DND-41 (cell line): ENCODE measurements around the gene ANXA2.

Source experiments
- ATAC-seq: fragments of 200-7000 bp; cut with Tn5 transposase; 3 replicates; pipeline ENCODE4 v1.9.1; 2021; ENCODE audit warnings: low read depth; ENCODE audit not compliant: insufficient read depth
- DNase-seq: peaks from one replicate; pipeline ENCODE4 v3.0.0-alpha.2; 2020
- H2AFZ ChIP-seq: 2 replicates; pipeline ENCODE4 v1.6.0; 2012; ENCODE audit warnings: low read depth, low read length
- H3K27ac ChIP-seq: 2 replicates; pipeline ENCODE4 v1.5.1; 2012; ENCODE audit warnings: low read length, inconsistent platforms
- H3K27me3 ChIP-seq: fragments of 200-600 bp; sonication (generic); 2 replicates; pipeline ENCODE4 v1.6.0; 2012; ENCODE audit warnings: low read length, mild to moderate bottlenecking, inconsistent platforms; ENCODE audit not compliant: insufficient read depth, poor library complexity
- H3K36me3 ChIP-seq: 2 replicates; pipeline ENCODE4 v1.5.1; 2012; ENCODE audit warnings: low read length, inconsistent platforms; ENCODE audit not compliant: insufficient read depth
- H3K4me1 ChIP-seq: 2 replicates; pipeline ENCODE4 v1.5.1; 2012; ENCODE audit warnings: mild to moderate bottlenecking, low read length; ENCODE audit not compliant: insufficient read depth
- H3K4me2 ChIP-seq: 2 replicates; pipeline ENCODE4 v1.6.0; 2012; ENCODE audit warnings: mild to moderate bottlenecking, moderate library complexity, low read length, inconsistent platforms; ENCODE audit not compliant: insufficient read depth
- H3K4me3 ChIP-seq, 2 experiments: fragments of 200-600 bp in 1 of 2; shearing (Covaris generic) in 1 of 2; 2 replicates each; pipeline ENCODE4 v1.5.1; 2012 to 2016; ENCODE audit warnings: inconsistent platforms in 2 of 2, low read length in 2 of 2, mild to moderate bottlenecking in 2 of 2, low read depth in 1 of 2, moderate library complexity in 1 of 2
- H3K79me2 ChIP-seq: 2 replicates; pipeline ENCODE4 v1.6.0; 2012; ENCODE audit warnings: low read length, inconsistent platforms; ENCODE audit not compliant: insufficient read depth
- H3K9ac ChIP-seq: 2 replicates; pipeline ENCODE4 v1.6.0; 2012; ENCODE audit warnings: low read depth, mild to moderate bottlenecking, inconsistent platforms, low read length, moderate library complexity
- H3K9me3 ChIP-seq: 2 replicates; pipeline ENCODE4 v1.5.1; 2012; ENCODE audit warnings: low read length, moderate library complexity, mild to moderate bottlenecking, inconsistent platforms; ENCODE audit not compliant: insufficient read depth, severe bottlenecking
- H4K20me1 ChIP-seq: 2 replicates; pipeline ENCODE4 v1.6.0; 2012; ENCODE audit warnings: low read length; ENCODE audit not compliant: insufficient read depth
- EZH2 ChIP-seq: IDR thresholded peaks from 3 replicates; pipeline ENCODE4 v1.6.1; 2012; ENCODE audit warnings: borderline replicate concordance, low read depth, mild to moderate bottlenecking, moderate library complexity, low read length, inconsistent platforms; ENCODE audit not compliant: severe bottlenecking
- TF ChIP-seq, protein P1 (sequence below): IDR thresholded peaks from 2 replicates; pipeline ENCODE4 v1.5.1; 2012; ENCODE audit warnings: borderline replicate concordance, low read length, moderate library complexity, mild to moderate bottlenecking; ENCODE audit not compliant: poor library complexity, severe bottlenecking; ENCODE audit errors: extremely low read depth

Gene ANXA2

DNA sequence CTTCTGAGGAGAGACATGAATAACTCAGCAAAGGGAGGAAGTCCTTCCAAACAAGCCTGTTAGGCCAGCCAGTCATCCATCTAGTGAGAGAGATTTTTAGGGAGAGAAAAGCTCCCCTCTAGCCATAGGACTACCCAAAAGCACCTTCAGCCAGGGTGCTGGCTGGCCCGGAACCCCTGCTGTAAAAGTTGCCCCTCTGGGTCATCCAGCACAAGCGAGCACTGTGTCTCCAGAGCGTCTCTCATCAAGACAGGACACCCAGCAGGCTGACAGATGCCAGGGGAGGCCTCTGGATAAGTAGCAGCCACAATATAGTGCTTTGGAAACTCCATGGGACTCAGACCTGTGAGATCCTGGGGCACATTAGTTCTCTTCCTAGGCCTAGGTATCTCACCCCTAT lies 24.5 kb downstream of the ANXA2 start:
- DNase-seq (no peak), ATAC-seq (no peak)
- no peak overlapping the region for H3K4me2 ChIP-seq
- no peaks in the 10 kb centered on the region for H3K9me3 ChIP-seq
- no peak overlapping the region for H3K4me3 ChIP-seq
- no peak for TF ChIP-seq EZH2
- TF ChIP-seq, protein P1, sequence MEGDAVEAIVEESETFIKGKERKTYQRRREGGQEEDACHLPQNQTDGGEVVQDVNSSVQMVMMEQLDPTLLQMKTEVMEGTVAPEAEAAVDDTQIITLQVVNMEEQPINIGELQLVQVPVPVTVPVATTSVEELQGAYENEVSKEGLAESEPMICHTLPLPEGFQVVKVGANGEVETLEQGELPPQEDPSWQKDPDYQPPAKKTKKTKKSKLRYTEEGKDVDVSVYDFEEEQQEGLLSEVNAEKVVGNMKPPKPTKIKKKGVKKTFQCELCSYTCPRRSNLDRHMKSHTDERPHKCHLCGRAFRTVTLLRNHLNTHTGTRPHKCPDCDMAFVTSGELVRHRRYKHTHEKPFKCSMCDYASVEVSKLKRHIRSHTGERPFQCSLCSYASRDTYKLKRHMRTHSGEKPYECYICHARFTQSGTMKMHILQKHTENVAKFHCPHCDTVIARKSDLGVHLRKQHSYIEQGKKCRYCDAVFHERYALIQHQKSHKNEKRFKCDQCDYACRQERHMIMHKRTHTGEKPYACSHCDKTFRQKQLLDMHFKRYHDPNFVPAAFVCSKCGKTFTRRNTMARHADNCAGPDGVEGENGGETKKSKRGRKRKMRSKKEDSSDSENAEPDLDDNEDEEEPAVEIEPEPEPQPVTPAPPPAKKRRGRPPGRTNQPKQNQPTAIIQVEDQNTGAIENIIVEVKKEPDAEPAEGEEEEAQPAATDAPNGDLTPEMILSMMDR = no peak
- H4K20me1 ChIP-seq = 0 out of 2 replicates have a peak, but pooled peaks cover 3% of the 10 kb centered on the region
- H3K79me2 ChIP-seq = no peaks in the 10 kb centered on the region
- H3K9ac ChIP-seq = no peak overlapping the region
- no peak overlapping the region for H3K27ac ChIP-seq
- no peak overlapping the region for H2AFZ ChIP-seq
- no peaks in the 10 kb centered on the region for H3K4me1 ChIP-seq
- peaks cover 4% of the 10 kb centered on the region for H3K27me3 ChIP-seq
- H3K36me3 ChIP-seq = no peaks in the 10 kb centered on the region

DNA sequence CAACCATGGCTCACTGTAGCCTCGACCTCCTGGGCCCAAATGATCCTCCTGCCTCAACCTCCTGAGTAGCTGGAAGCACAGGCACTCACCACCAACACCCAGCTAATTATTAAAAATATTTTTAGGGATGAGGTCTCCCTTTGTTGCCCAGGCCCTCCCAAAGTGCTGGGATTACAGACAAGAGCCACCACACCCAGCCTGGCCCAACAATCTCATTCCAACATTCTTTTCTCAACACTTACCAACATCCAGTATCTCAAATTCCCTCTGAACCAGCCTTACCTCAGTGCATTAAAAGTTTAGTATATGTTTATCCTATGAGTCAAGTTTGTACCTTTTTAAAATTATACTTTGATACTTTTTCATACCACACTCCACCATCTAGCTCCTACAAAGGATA lies 25.0 kb downstream of the ANXA2 start:
- Histone ChIP-seq H3K27ac (no peak overlapping the region), H3K9ac (no peak overlapping the region), H3K79me2 (no peaks in the 10 kb centered on the region), H2AFZ (no peak overlapping the region), H3K4me1 (no peaks in the 10 kb centered on the region), H4K20me1 (0 out of 2 replicates have a peak, but pooled peaks cover 3% of the 10 kb centered on the region), H3K4me3 (no peak overlapping the region), H3K4me2 (no peak overlapping the region), H3K36me3 (no peaks in the 10 kb centered on the region), H3K27me3 (peaks cover 4% of the 10 kb centered on the region), H3K9me3 (no peaks in the 10 kb centered on the region)
- no peak for TF ChIP-seq EZH2
- TF ChIP-seq, protein P1 = no peak
- no peak for ATAC-seq
- DNase-seq = no peak

- Histone ChIP-seq H3K4me3 (no peak overlapping the region), H3K9ac (no peak overlapping the region), H3K4me2 (no peak overlapping the region), H3K4me1 (no peaks in the 10 kb centered on the region), H3K36me3 (no peaks in the 10 kb centered on the region), H2AFZ (no peak overlapping the region), H4K20me1 (0 out of 2 replicates have a peak, but pooled peaks cover 3% of the 10 kb centered on the region), H3K9me3 (no peaks in the 10 kb centered on the region), H3K27ac (no peak overlapping the region), H3K79me2 (no peaks in the 10 kb centered on the region), H3K27me3 (peaks cover 4% of the 10 kb centered on the region)
- no peak for TF ChIP-seq EZH2
- TF ChIP-seq, protein P1 = no peak
- ATAC-seq = no peak
- no peak for DNase-seq
Observed at GRCh38 chr15:60372227-60372626, 25.6 kb downstream of the ANXA2 start.
